ENCODE results near the gene SYNPR. TPM values are rescaled to one million over a fixed set of nuclear protein-coding genes. Genes with fewer than 3 reads are reported as not detected.

Gene SYNPR
- total RNA-seq, 1 experiment from 2014 or later: 0.17 TPM

- Histone ChIP-seq H3T11ph (ENCODE audit: low read length) (no peak overlapping the region), H3K79me2 (ENCODE audit: insufficient read depth, low read length) (no peaks in the 10 kb centered on the region), H4K5ac (ENCODE audit: insufficient read length, low read depth, low read length) (no peak overlapping the region), H3K4me2 (ENCODE audit: insufficient read depth, insufficient read length, low read length) (no peak overlapping the region), H2AFZ (ENCODE audit: low read length) (no peak overlapping the region), H4K20me1 (ENCODE audit: control insufficient read depth, insufficient read depth, insufficient read length) (no peaks in the 10 kb centered on the region), H3K79me1 (ENCODE audit: insufficient read depth, low read depth, low read length, poor library complexity, severe bottlenecking) (no peaks in the 10 kb centered on the region), H3K4me1 (ENCODE audit: insufficient read depth, low read length) (peaks cover 5% of the 10 kb centered on the region; the same call in 1 of the 2 replicates), H2BK120ac (ENCODE audit: low read depth, low read length, poor library complexity, severe bottlenecking) (no peak overlapping the region), H4K8ac (replicated peaks; ENCODE audit: insufficient read length, low read depth, low read length) (no peak overlapping the region), H3K27me3 (ENCODE audit: insufficient read depth, low read length) (no peaks in the 10 kb centered on the region), H3K9me3 (ENCODE audit: control insufficient read depth, low read depth, low read length) (no peaks in the 10 kb centered on the region), H2BK12ac (ENCODE audit: insufficient read length, low read depth, low read length) (no peak overlapping the region), H3K9ac (ENCODE audit: extremely low read depth, insufficient read length, low read length) (no peak overlapping the region), H3K23me2 (ENCODE audit: insufficient read length, low read depth, low read length, poor library complexity, severe bottlenecking) (no peaks in the 10 kb centered on the region), H3K14ac (ENCODE audit: insufficient read depth, low read length) (no peak overlapping the region), H4K91ac (ENCODE audit: insufficient read length, low read depth, low read length) (no peak overlapping the region), H3K56ac (ENCODE audit: insufficient read length, low read depth, low read length) (no peak overlapping the region), H3K18ac (ENCODE audit: insufficient read length, low read depth, low read length) (no peak overlapping the region), H2BK20ac (ENCODE audit: low read depth, low read length, poor library complexity, severe bottlenecking) (no peak overlapping the region), H3K4ac (ENCODE audit: low read depth, low read length) (no peak overlapping the region), H2BK5ac (ENCODE audit: insufficient read length, low read length) (no peak overlapping the region), H2BK15ac (ENCODE audit: low read depth, low read length) (no peak overlapping the region), H3K27ac (ENCODE audit: insufficient read length, low read depth, low read length) (no peak overlapping the region), H3K23ac (ENCODE audit: insufficient read length, low read depth, low read length) (no peak overlapping the region), H2AK5ac (ENCODE audit: insufficient read length, low read length) (no peak overlapping the region)
- Mint-ChIP-seq H3K27ac (no peak overlapping the region), H3K4me1 (peaks cover 30 to 42% of the 10 kb centered on the region in 2 experiments), H3K36me3 (ENCODE audit: insufficient read depth in 1 of 3, low read depth in 3 of 3) (no peaks in the 10 kb centered on the region), H3K9me3 (no peaks in the 10 kb centered on the region), H3K4me3 (no peak overlapping the region), H3K27me3 (ENCODE audit: low read depth) (no peaks in the 10 kb centered on the region)
- TF ChIP-seq CTCF (conservative IDR thresholded peaks at IDR 0.05): no peak
- no peak for DNase-seq
- WGBS (ENCODE audit: extremely low coverage, insufficient read length, low lambda C conversion rate): no CpG with 5 or more reads among the region's 4 CpGs
Observed at GRCh38 chr3:63528325-63529000, 250.4 kb downstream of the SYNPR start.

All from H9 (cell line).